Measurements from ENCODE around the gene LCN1. TPM values are rescaled to one million over a fixed set of nuclear protein-coding genes. Genes with fewer than 3 reads are reported as not detected.

Gene LCN1
- total RNA-seq, 2 donors from 2014 or later, result not detected

- peak overlapping the region; percentile 74 to 90 (median 77) for H3K27ac ChIP-seq
- H3K4me3 ChIP-seq, result peak overlapping the region; percentile 78 to 85
- H3K4me1 ChIP-seq, result peaks cover 34% of the 10 kb centered on the region
- peaks cover 0 to 12% of the 10 kb centered on the region in 2 donors for H3K36me3 ChIP-seq (replicated peaks in 1 of 2; ENCODE audit: insufficient read depth in 1 of 2, low read depth in 2 of 2)
- intact Hi-C loops (cut with DNase I), result no loop called here
- WGBS, 2 donors, result 0% methylated on average over 5 to 60 of the region's 76 CpGs
- DNase-seq (peak in 2 of 4 donors; percentile 36 to 51), ATAC-seq (peak; percentile 42)
- H3K27me3 ChIP-seq, result no peaks in the 10 kb centered on the region
- no peaks in the 10 kb centered on the region for H3K9me3 ChIP-seq
- TF ChIP-seq POLR2A (IDR thresholded peaks at IDR 0.05) (peak in 2 of 3 donors; percentile 39 to 48), CTCF (IDR thresholded peaks at IDR 0.05) (no peak)
Observed at GRCh38 chr9:135480071-135480939, 40.9 kb upstream of the LCN1 start.

GRCh38 chr9:135480940-135481310, 40.3 kb upstream of the LCN1 start:
- Histone ChIP-seq H3K4me3 (peak overlapping the region; percentile 78 to 85), H3K9me3 (no peaks in the 10 kb centered on the region), H3K27me3 (no peaks in the 10 kb centered on the region), H3K36me3 (replicated peaks in 1 of 2; ENCODE audit: insufficient read depth in 1 of 2, low read depth in 2 of 2) (peaks cover 0 to 17% of the 10 kb centered on the region in 2 donors), H3K27ac (peak overlapping the region; percentile 74 to 90 (median 77)), H3K4me1 (peaks cover 34% of the 10 kb centered on the region)
- 32 to 44% methylated on average over 7 to 11 of the region's 11 CpGs for WGBS, 2 donors
- ATAC-seq (no peak), DNase-seq (no peak)
- TF ChIP-seq POLR2A (IDR thresholded peaks at IDR 0.05) (no peak), CTCF (IDR thresholded peaks at IDR 0.05) (no peak)
- intact Hi-C loops (cut with DNase I), result no loop called here

- H3K27me3 ChIP-seq, result no peaks in the 10 kb centered on the region
- H3K9me3 ChIP-seq, result no peaks in the 10 kb centered on the region
- TF ChIP-seq POLR2A (IDR thresholded peaks at IDR 0.05) (no peak), CTCF (IDR thresholded peaks at IDR 0.05) (no peak)
- DNase-seq (no peak), ATAC-seq (no peak)
- peaks cover 0 to 20% of the 10 kb centered on the region in 2 donors for H3K36me3 ChIP-seq (replicated peaks in 1 of 2; ENCODE audit: insufficient read depth in 1 of 2, low read depth in 2 of 2)
- peaks cover 30% of the 10 kb centered on the region for H3K4me1 ChIP-seq
- H3K4me3 ChIP-seq, result no peak overlapping the region
- H3K27ac ChIP-seq, result no peak overlapping the region
- WGBS, 2 donors, result 67 to 69% methylated on average over 8 of the region's 8 CpGs
- intact Hi-C loops (cut with DNase I), result no loop called here
Observed at GRCh38 chr9:135482015-135482754, 39.1 kb upstream of the LCN1 start.

GRCh38 chr9:135484460-135485277, 36.6 kb upstream of the LCN1 start:
- intact Hi-C loops (cut with DNase I), result no loop called here
- Histone ChIP-seq H3K27ac (no peak overlapping the region), H3K4me1 (peaks cover 18% of the 10 kb centered on the region), H3K9me3 (no peaks in the 10 kb centered on the region), H3K4me3 (no peak overlapping the region), H3K36me3 (replicated peaks in 1 of 2; ENCODE audit: insufficient read depth in 1 of 2, low read depth in 2 of 2) (peaks cover 0 to 20% of the 10 kb centered on the region in 2 donors), H3K27me3 (no peaks in the 10 kb centered on the region)
- no peak for TF ChIP-seq POLR2A (IDR thresholded peaks at IDR 0.05)
- no peak for TF ChIP-seq CTCF (IDR thresholded peaks at IDR 0.05)
- ATAC-seq, result no peak
- WGBS, 2 donors, result 92 to 97% methylated on average over 29 to 47 of the region's 47 CpGs
- DNase-seq, result no peak

Data from body of pancreas (tissue), 4 donors.